BLaER1 (cell line): Measurements from ENCODE around the gene OR2M7.
A peak's percentile ranks its signal among the peaks of the same experiment; 100 is the strongest.
"Not testable (repeated sequence)": the region's sequence is repeated elsewhere in the genome, so short reads cannot be mapped to it uniquely, and the experiment has no call there.

Experiments used
- H3K27ac ChIP-seq: shearing (Covaris generic); formaldehyde crosslinking; 2 replicates; pipeline ENCODE4 v1.8.1; 2022
- H3K27me3 ChIP-seq: shearing (Covaris generic); formaldehyde crosslinking; 2 replicates; pipeline ENCODE4 v1.8.1; 2022
- H3K36me3 ChIP-seq: shearing (Covaris generic); formaldehyde crosslinking; 2 replicates; pipeline ENCODE4 v1.8.1; 2022
- H3K4me1 ChIP-seq: shearing (Covaris generic); formaldehyde crosslinking; 2 replicates; pipeline ENCODE4 v1.8.1; 2022
- H3K4me2 ChIP-seq: shearing (Covaris generic); formaldehyde crosslinking; 2 replicates; pipeline ENCODE4 v1.8.1; 2022
- H3K4me3 ChIP-seq: shearing (Covaris generic); formaldehyde crosslinking; 2 replicates; pipeline ENCODE4 v1.8.1; 2022
- H3K9ac ChIP-seq: shearing (Covaris generic); formaldehyde crosslinking; 2 replicates; pipeline ENCODE4 v1.8.1; 2022
- H3K9me3 ChIP-seq: shearing (Covaris generic); formaldehyde crosslinking; 2 replicates; pipeline ENCODE4 v1.8.1; 2022
- H4K20me1 ChIP-seq: shearing (Covaris generic); formaldehyde crosslinking; 2 replicates; pipeline ENCODE4 v1.8.1; 2022
- Cebpa-rat ChIP-seq: shearing (Covaris generic); IDR thresholded peaks from 2 replicates; pipeline ENCODE4 v1.8.1; 2022

The OR2M7 gene, protein sequence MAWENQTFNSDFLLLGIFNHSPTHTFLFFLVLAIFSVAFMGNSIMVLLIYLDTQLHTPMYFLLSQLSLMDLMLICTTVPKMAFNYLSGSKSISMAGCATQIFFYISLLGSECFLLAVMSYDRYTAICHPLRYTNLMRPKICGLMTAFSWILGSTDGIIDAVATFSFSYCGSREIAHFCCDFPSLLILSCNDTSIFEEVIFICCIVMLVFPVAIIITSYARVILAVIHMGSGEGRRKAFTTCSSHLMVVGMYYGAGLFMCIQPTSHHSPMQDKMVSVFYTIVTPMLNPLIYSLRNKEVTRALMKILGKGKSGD

GRCh38 chr1:248324468-248324867, at the start of gene OR2M7:
OR2M7 (minus strand) TSS chr1:248324568; CDS start chr1:248324568, 0 bp downstream.
- Histone ChIP-seq H4K20me1 (no peaks in the 10 kb centered on the region), H3K27ac (no peak within 1 kb of the TSS), H3K9me3 (no peaks in the 10 kb centered on the region), H3K4me1 (no peaks in the 10 kb centered on the region), H3K4me2 (no peak within 1 kb of the TSS), H3K4me3 (no peak within 1 kb of the TSS), H3K36me3 (no peaks in the 10 kb centered on the region), H3K9ac (no peak within 1 kb of the TSS), H3K27me3 (no peaks in the 10 kb centered on the region)
- no peak for TF ChIP-seq Cebpa-rat

GRCh38 chr1:248373761-248374160, 49.4 kb upstream of the OR2M7 start:
- H3K4me1 ChIP-seq, result peaks cover 15% of the 10 kb centered on the region
- H3K27ac ChIP-seq, result no peak overlapping the region
- no peaks in the 10 kb centered on the region for H4K20me1 ChIP-seq
- no peak overlapping the region for H3K9ac ChIP-seq
- no peak for TF ChIP-seq Cebpa-rat
- H3K9me3 ChIP-seq, result no peaks in the 10 kb centered on the region
- no peak overlapping the region for H3K4me2 ChIP-seq
- no peaks in the 10 kb centered on the region for H3K27me3 ChIP-seq
- H3K4me3 ChIP-seq, result no peak overlapping the region
- no peaks in the 10 kb centered on the region for H3K36me3 ChIP-seq

- no peak for TF ChIP-seq Cebpa-rat
Observed at GRCh38 chr1:248372394-248372793, 48.0 kb upstream of the OR2M7 start.

DNA sequence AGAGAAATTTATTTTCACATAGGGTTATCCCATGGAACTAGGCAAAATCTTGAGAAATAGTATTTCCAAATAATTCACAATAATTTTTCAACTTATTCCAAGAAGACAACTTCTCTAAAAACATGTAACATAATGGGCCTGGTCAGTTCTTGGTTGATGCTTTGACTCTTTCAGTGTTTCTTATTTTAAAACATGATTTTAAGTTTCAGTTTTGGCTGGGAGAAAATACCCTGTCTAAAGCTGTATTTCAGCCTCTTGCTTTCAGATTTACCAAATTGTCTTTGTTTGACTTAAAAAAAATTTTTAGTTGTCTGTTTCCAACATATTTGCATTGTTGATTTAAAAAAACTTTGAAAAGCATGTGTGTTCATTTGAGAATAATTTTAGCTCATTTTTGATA, 42.2 kb upstream of the OR2M7 start:
- TF ChIP-seq Cebpa-rat, result no peak
- no peak overlapping the region for H3K4me2 ChIP-seq
- H3K9me3 ChIP-seq, result no peaks in the 10 kb centered on the region; the same call in 1 of the 2 replicates
- no peaks in the 10 kb centered on the region for H3K27me3 ChIP-seq
- H4K20me1 ChIP-seq, result no peaks in the 10 kb centered on the region
- no peak overlapping the region for H3K9ac ChIP-seq
- H3K4me1 ChIP-seq, result peaks cover 2% of the 10 kb centered on the region; the same call in 1 of the 2 replicates
- H3K36me3 ChIP-seq, result no peaks in the 10 kb centered on the region
- H3K27ac ChIP-seq, result no peak overlapping the region
- no peak overlapping the region for H3K4me3 ChIP-seq

More at GRCh38 chr1:248372394-248372793, 48.0 kb upstream of the OR2M7 start:
- Histone ChIP-seq H3K27me3 (no peaks in the 10 kb centered on the region), H3K9me3 (no peaks in the 10 kb centered on the region), H3K4me3 (no peak overlapping the region), H3K9ac (no peak overlapping the region), H3K4me2 (peak overlapping the region; percentile 27), H3K27ac (peak overlapping the region; percentile 16; the same call in 1 of the 2 replicates), H4K20me1 (no peaks in the 10 kb centered on the region), H3K4me1 (peaks cover 15% of the 10 kb centered on the region), H3K36me3 (no peaks in the 10 kb centered on the region)

- Histone ChIP-seq H3K4me1 (peaks cover 52% of the 10 kb centered on the region), H4K20me1 (no peaks in the 10 kb centered on the region), H3K9ac (no peak within 1 kb of the TSS), H3K36me3 (no peaks in the 10 kb centered on the region), H3K9me3 (no peaks in the 10 kb centered on the region; the same call in 1 of the 2 replicates), H3K4me3 (no peak within 1 kb of the TSS), H3K27me3 (no peaks in the 10 kb centered on the region), H3K4me2 (peak within 1 kb of the TSS; percentile 35; the same call in 1 of the 2 replicates), H3K27ac (peak within 1 kb of the TSS; percentile 5; the same call in 1 of the 2 replicates)
- no peak for TF ChIP-seq Cebpa-rat
Observed at GRCh38 chr1:248361121-248361715, 36.9 kb upstream of the OR2M7 start, which contains the start of gene OR2T4. OR2T4 (plus strand) TSS chr1:248361665; CDS start chr1:248361665, 0 bp downstream.

- Histone ChIP-seq H3K9me3 (no peaks in the 10 kb centered on the region), H3K27me3 (no peaks in the 10 kb centered on the region), H4K20me1 (no peaks in the 10 kb centered on the region), H3K4me1 (peaks cover 54% of the 10 kb centered on the region), H3K4me2 (no peak overlapping the region), H3K27ac (no peak overlapping the region), H3K4me3 (no peak overlapping the region), H3K36me3 (no peaks in the 10 kb centered on the region), H3K9ac (no peak overlapping the region)
- TF ChIP-seq Cebpa-rat, result no peak
Observed at GRCh38 chr1:248359415-248359814, 35.0 kb upstream of the OR2M7 start.

DNA sequence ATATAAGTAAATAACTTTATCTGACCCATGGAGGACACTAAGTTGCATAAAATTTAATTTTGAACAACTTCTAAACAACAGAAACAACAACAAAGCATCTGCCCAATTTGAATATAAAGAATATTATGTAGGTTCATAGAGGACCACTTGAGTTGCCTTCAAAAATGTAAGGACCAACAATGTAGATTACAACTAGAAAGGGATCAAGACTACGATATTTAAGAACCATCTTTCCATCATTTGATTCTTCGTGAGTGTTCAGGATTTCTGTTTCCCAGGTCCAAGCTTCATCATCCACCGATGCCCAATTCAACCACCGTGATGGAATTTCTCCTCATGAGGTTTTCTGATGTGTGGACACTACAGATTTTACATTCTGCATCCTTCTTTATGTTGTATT, 24.1 kb upstream of the OR2M7 start, which contains the start of gene OR14C36:
Gene OR14C36 (plus strand): TSS at position 301 of the 400 bp plus-strand sequence. CDS start 0 bp downstream, at position 301.
- Histone ChIP-seq H3K9me3 (no peaks in the 10 kb centered on the region), H3K9ac (no peak within 1 kb of the TSS), H3K4me1 (peaks cover 5% of the 10 kb centered on the region; the same call in 1 of the 2 replicates), H3K27me3 (no peaks in the 10 kb centered on the region), H3K4me3 (no peak within 1 kb of the TSS), H3K27ac (no peak within 1 kb of the TSS), H3K36me3 (no peaks in the 10 kb centered on the region), H4K20me1 (no peaks in the 10 kb centered on the region), H3K4me2 (no peak within 1 kb of the TSS)
- no peak for TF ChIP-seq Cebpa-rat

DNA sequence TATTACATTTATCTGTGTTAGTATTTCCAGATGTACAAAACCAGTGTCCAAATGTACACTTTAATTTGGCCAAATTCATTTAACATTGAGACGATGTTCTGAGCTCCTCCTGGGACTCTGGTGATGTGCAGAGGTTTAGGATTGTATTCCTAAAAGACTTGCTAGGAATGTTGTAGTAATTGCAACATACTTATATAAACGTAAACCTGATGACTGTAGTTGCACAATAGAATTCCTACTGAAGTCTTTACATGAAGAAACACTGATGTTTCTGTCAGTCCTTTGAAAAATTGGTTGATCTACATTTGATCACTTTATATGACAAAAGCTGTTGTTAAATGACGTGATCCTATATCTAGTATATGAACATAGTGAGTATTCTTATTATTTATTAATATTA, 19.1 kb upstream of the OR2M7 start:
- Histone ChIP-seq H3K4me3 (no peak overlapping the region), H3K4me1 (no peaks in the 10 kb centered on the region), H3K4me2 (no peak overlapping the region), H3K36me3 (no peaks in the 10 kb centered on the region), H3K27ac (no peak overlapping the region), H4K20me1 (no peaks in the 10 kb centered on the region), H3K27me3 (no peaks in the 10 kb centered on the region), H3K9ac (no peak overlapping the region), H3K9me3 (no peaks in the 10 kb centered on the region)
- no peak for TF ChIP-seq Cebpa-rat

- Histone ChIP-seq H3K9me3 (peaks cover 33% of the 10 kb centered on the region), H3K9ac (no peak overlapping the region), H3K4me3 (no peak overlapping the region), H3K27ac (no peak overlapping the region), H4K20me1 (no peaks in the 10 kb centered on the region), H3K27me3 (no peaks in the 10 kb centered on the region), H3K36me3 (no peaks in the 10 kb centered on the region), H3K4me1 (no peaks in the 10 kb centered on the region), H3K4me2 (no peak overlapping the region)
- TF ChIP-seq Cebpa-rat, result no peak
Observed at GRCh38 chr1:248316796-248317195, 7.6 kb downstream of the OR2M7 start.

DNA sequence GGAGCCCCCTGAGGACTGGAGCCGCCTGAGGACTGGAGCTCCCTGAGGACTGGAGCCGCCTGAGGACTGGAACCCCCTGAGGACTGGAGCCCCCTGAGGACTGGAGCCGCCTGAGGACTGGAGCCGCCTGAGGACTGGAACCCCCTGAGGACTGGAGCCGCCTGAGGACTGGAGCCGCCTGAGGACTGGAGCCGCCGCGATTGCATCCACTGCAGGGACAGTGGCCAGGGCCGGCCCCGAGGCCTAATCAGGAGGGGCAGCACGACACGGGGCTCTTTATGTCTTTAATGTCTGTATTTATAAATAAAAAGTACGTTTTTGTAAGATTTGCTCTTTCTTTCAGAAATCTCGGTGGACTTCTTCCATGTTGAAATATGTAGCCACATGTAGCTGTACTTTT, 17.6 kb downstream of the OR2M7 start:
- H3K4me2 ChIP-seq, H3K9ac ChIP-seq, H3K4me3 ChIP-seq, H3K27me3 ChIP-seq, H4K20me1 ChIP-seq, H3K4me1 ChIP-seq, H3K9me3 ChIP-seq, H3K27ac ChIP-seq, H3K36me3 ChIP-seq: not testable (repeated sequence)
